OCI-LY3 (cell line): ENCODE data around the gene GLRA3.

Experiments
- EZH2phosphoT487 ChIP-seq: fragments of 200-600 bp; shearing (Covaris generic); IDR thresholded peaks from 2 replicates; pipeline ENCODE4 v1.6.1; 2018; ENCODE audit warnings: antibody characterized with exemption, mixed run types, low read depth
- TF ChIP-seq, protein P1 (sequence below): fragments of 200-600, 300-600 bp; sonication (generic); IDR thresholded peaks from 2 replicates; pipeline ENCODE4 v1.5.1; 2014; ENCODE audit warnings: antibody characterized with exemption, low read length, low read depth

DNA sequence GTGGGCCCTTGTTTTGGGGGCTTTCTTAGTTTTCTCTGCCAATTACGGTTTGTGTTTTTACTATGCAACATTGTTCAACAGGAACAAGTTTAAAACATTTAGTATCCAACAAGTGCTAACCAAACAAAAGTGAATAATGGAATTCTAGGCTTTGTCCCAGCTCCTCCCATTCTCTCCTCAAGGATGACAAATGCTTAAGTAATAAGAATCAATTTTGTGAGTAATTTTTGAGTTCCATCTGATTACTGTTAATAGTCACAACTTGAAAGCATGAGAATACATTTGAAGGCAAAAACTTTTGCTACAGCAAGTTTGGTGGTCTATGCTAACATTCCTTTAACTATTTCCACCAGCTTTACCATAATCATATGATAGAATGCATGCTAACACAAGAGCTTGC, 228.7 kb downstream of the GLRA3 start:
- TF ChIP-seq, protein P1, sequence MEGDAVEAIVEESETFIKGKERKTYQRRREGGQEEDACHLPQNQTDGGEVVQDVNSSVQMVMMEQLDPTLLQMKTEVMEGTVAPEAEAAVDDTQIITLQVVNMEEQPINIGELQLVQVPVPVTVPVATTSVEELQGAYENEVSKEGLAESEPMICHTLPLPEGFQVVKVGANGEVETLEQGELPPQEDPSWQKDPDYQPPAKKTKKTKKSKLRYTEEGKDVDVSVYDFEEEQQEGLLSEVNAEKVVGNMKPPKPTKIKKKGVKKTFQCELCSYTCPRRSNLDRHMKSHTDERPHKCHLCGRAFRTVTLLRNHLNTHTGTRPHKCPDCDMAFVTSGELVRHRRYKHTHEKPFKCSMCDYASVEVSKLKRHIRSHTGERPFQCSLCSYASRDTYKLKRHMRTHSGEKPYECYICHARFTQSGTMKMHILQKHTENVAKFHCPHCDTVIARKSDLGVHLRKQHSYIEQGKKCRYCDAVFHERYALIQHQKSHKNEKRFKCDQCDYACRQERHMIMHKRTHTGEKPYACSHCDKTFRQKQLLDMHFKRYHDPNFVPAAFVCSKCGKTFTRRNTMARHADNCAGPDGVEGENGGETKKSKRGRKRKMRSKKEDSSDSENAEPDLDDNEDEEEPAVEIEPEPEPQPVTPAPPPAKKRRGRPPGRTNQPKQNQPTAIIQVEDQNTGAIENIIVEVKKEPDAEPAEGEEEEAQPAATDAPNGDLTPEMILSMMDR = no peak
- no peak for TF ChIP-seq EZH2phosphoT487
